ENCODE measurements around the gene GALNS. TPM values are rescaled to one million over a fixed set of nuclear protein-coding genes. Genes with fewer than 3 reads are reported as not detected.
A peak's percentile ranks its signal among the peaks of the same experiment; 100 is the strongest.

Gene GALNS
- total and polyA plus RNA-seq, 2 of the 13 experiments (the other 11 are each of a cell fraction or from before 2014, with no cell fraction given) = 9.2 to 9.8 TPM

GRCh38 chr16:88804552-88805339 lies 52.0 kb downstream of the GALNS start (continued):
- TF ChIP-seq THAP8 (CRISPR knock-in tag; IDR thresholded peaks at IDR 0.05; ENCODE audit: borderline replicate concordance) (0 out of 2 replicates have a peak, but pooled peaks have one; percentile 76), ZNF513 (CRISPR knock-in tag; conservative IDR thresholded peaks at IDR 0.05) (no peak), ZNF550 (CRISPR knock-in tag; IDR thresholded peaks at IDR 0.05; ENCODE audit: borderline replicate concordance) (0 out of 2 replicates have a peak, but pooled peaks have one; percentile 13), ZNF607 (CRISPR knock-in tag; IDR thresholded peaks at IDR 0.05; ENCODE audit: borderline replicate concordance) (0 out of 2 replicates have a peak, but pooled peaks have one; percentile 63), SRSF4 (IDR thresholded peaks at IDR 0.05; ENCODE audit: low read depth, low read length, poor library complexity, severe bottlenecking) (no peak), ZBTB25 (CRISPR knock-in tag; IDR thresholded peaks at IDR 0.05) (0 out of 2 replicates have a peak, but pooled peaks have one; percentile 38), ZNF841 (CRISPR knock-in tag; IDR thresholded peaks at IDR 0.05; ENCODE audit: borderline replicate concordance) (0 out of 2 replicates have a peak, but pooled peaks have one; percentile 13), ZNF790 (CRISPR knock-in tag; IDR thresholded peaks at IDR 0.05; ENCODE audit: borderline replicate concordance) (no peak), SMYD3 (CRISPR knock-in tag; IDR thresholded peaks at IDR 0.05) (no peak), CHD4 (IDR thresholded peaks at IDR 0.05; ENCODE audit: borderline replicate concordance, low read length) (no peak), ISL2 (CRISPR knock-in tag; IDR thresholded peaks at IDR 0.05) (peak; percentile 28; the same call in 1 of the 2 replicates), ZNF615 (CRISPR knock-in tag; IDR thresholded peaks at IDR 0.05; ENCODE audit: borderline replicate concordance) (no peak), JARID2 (CRISPR knock-in tag; IDR thresholded peaks at IDR 0.05; ENCODE audit: insufficient replicate concordance) (no peak), ZFAT (CRISPR knock-in tag; conservative IDR thresholded peaks at IDR 0.05) (no peak), ZFP91 (CRISPR knock-in tag; IDR thresholded peaks at IDR 0.05; ENCODE audit: borderline replicate concordance) (peak; percentile 72; the same call in 1 of the 2 replicates), ZNF501 (CRISPR knock-in tag; IDR thresholded peaks at IDR 0.05) (peak; percentile 88), PATZ1 (CRISPR knock-in tag; IDR thresholded peaks at IDR 0.05) (peak; percentile 67; the same call in 1 of the 2 replicates), ZNF451 (CRISPR knock-in tag; IDR thresholded peaks at IDR 0.05) (no peak; the same call in 1 of the 2 replicates), ZNF430 (CRISPR knock-in tag; IDR thresholded peaks at IDR 0.05) (peak; percentile 59; the same call in 1 of the 2 replicates), ESRRA (CRISPR knock-in tag; IDR thresholded peaks at IDR 0.05; ENCODE audit: low read depth) (peak; percentile 77; the same call in 1 of the 2 replicates), HDAC1 (CRISPR knock-in tag; IDR thresholded peaks at IDR 0.05) (peak; percentile 70)
